Activated CD8-positive, alpha-beta T cell treated with anti-CD3 and anti-CD28 coated beads, Interleukin-2, amount 10 ng/mL, durations not matched to agents 7 days and 5 days (primary cell): ENCODE results near the gene IRF9. TPM values are rescaled to one million over a fixed set of nuclear protein-coding genes. Genes with fewer than 3 reads are reported as not detected.
A peak's percentile ranks its signal among the peaks of the same experiment; 100 is the strongest.

Experiments used
- ATAC-seq: fragments of 150-1000 bp; cut with Tn5 transposase; one replicate; pipeline ENCODE4 v1.10.0; 2021; ENCODE audit warnings: moderate library complexity
- CTCF ChIA-PET: fragments of 350-600 bp; sonication (Branson Sonifier 250); formaldehyde crosslinking; loops from one replicate; lab custom pipeline; 2021; ENCODE audit warnings: antibody characterized with exemption; lab: Charles Lee
- POLR2A ChIA-PET: fragments of 350-600 bp; sonication (Branson Sonifier 250); formaldehyde crosslinking; loops from one replicate; lab custom pipeline; 2021; ENCODE audit warnings: antibody characterized with exemption; lab: Charles Lee
- DNase-seq: peaks from one replicate; pipeline ENCODE4 v3.0.0-alpha.2; 2020
- H3K27ac Mint-ChIP-seq: one replicate; pipeline ENCODE4 v1.8.0; 2021; ENCODE audit warnings: mild to moderate bottlenecking, mixed read lengths
- H3K27me3 Mint-ChIP-seq: one replicate; pipeline ENCODE4 v1.8.0; 2021; ENCODE audit warnings: low read depth, mixed read lengths
- H3K36me3 Mint-ChIP-seq: one replicate; pipeline ENCODE4 v1.8.0; 2021; ENCODE audit warnings: low read depth, mixed read lengths
- H3K4me1 Mint-ChIP-seq: one replicate; pipeline ENCODE4 v1.8.0; 2021; ENCODE audit warnings: low read depth, mixed read lengths
- H3K4me3 Mint-ChIP-seq: one replicate; pipeline ENCODE4 v1.8.0; 2021; ENCODE audit warnings: mild to moderate bottlenecking, mixed read lengths
- H3K9me3 Mint-ChIP-seq: one replicate; pipeline ENCODE4 v1.8.0; 2022; ENCODE audit warnings: mixed read lengths; ENCODE audit not compliant: insufficient read depth
- total RNA-seq, 2 experiments: library from RNA; stranded (reverse); gene quantifications; one replicate each; pipeline ENCODE4 v1.2.3, GENCODE V29; 2021

IRF9 gene
- total RNA-seq, 2 experiments from 2014 or later: 221 to 242 TPM

DNA sequence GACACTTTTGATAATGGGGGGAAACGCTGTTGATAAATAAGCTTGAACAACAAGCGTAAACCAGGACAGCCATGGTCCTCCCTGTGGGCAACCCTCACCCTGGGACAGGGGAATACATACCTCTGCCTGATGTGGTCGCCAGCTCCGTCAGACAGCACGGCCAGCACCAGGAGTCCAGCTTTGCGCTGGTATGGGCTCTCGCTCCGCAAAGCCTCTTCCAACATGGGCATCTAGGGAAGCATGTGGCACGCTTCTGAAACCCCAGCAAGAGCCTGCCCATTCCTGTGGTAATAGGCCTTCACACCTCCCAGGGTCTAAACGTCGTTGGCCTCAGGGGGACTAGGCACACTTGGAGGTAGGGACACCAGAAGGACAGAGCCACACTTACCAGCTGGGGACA lies 24.7 kb downstream of the IRF9 start:
- ATAC-seq (no peak), DNase-seq (no peak)
- ChIA-PET POLR2A (interaction anchor here (0.6 to 4.9 kb wide), 4 partner anchors 10 to 23 kb away, joined by 3 to 85 read pairs (median 20); partner anchors contain the start of genes IRF9, REC8 and TM9SF1), CTCF (interaction anchor here (0.7 to 2.8 kb wide), 2 partner anchors 23 to 25 kb away, joined by 3 to 9 read pairs; partner anchors contain the start of gene IRF9)
- H3K4me3 Mint-ChIP-seq: no peak overlapping the region
- H3K27me3 Mint-ChIP-seq: no peaks in the 10 kb centered on the region
- peaks cover 33% of the 10 kb centered on the region for H3K4me1 Mint-ChIP-seq
- H3K27ac Mint-ChIP-seq: no peak overlapping the region
- peaks cover 39% of the 10 kb centered on the region for H3K36me3 Mint-ChIP-seq
- no peaks in the 10 kb centered on the region for H3K9me3 Mint-ChIP-seq

GRCh38 chr14:24186831-24187538 lies 25.9 kb downstream of the IRF9 start:
- DNase-seq: no peak
- ATAC-seq: no peak
- H3K4me3 Mint-ChIP-seq: peak overlapping the region; percentile 92
- POLR2A ChIA-PET: interaction anchor here (0.9 to 4.9 kb wide), 7 partner anchors 8 to 40 kb away, joined by 3 to 85 read pairs (median 14); partner anchors contain the start of genes CHMP4A, IRF9, MDP1 and PSME2
- CTCF ChIA-PET: interaction anchor here (0.9 to 2.8 kb wide), 5 partner anchors 11 to 130 kb away, joined by 3 to 9 read pairs (median 3); partner anchors contain the start of genes IRF9 and MDP1
- no peaks in the 10 kb centered on the region for H3K9me3 Mint-ChIP-seq
- H3K27ac Mint-ChIP-seq: peak overlapping the region; percentile 68
- peaks cover 41% of the 10 kb centered on the region for H3K36me3 Mint-ChIP-seq
- H3K4me1 Mint-ChIP-seq: peaks cover 37% of the 10 kb centered on the region
- no peaks in the 10 kb centered on the region for H3K27me3 Mint-ChIP-seq

DNA sequence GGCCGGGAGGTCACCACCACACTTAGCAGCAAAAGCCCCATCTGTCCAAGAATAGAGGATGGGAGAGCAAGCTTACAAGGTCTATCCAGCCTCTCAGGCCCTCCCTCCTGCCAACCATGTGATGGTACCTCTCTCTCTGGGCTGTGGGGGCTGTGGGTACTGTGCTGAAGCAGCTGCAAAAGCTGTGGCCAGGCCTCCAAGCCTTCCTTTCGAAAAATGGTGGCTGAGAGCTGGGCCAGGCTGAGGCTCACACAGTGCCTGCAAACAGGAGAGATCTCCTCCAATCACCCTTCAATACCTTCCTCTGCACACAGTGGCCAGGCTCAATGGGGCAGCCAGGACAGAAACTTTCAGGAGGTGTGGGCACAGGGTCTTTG lies 26.5 kb downstream of the IRF9 start:
- POLR2A ChIA-PET: interaction anchor here (0.9 to 4.9 kb wide), 8 partner anchors 8 to 52 kb away, joined by 3 to 85 read pairs (median 14); partner anchors contain the start of genes CHMP4A, IRF9, MDP1 and PSME1
- no peak for ATAC-seq

DNA sequence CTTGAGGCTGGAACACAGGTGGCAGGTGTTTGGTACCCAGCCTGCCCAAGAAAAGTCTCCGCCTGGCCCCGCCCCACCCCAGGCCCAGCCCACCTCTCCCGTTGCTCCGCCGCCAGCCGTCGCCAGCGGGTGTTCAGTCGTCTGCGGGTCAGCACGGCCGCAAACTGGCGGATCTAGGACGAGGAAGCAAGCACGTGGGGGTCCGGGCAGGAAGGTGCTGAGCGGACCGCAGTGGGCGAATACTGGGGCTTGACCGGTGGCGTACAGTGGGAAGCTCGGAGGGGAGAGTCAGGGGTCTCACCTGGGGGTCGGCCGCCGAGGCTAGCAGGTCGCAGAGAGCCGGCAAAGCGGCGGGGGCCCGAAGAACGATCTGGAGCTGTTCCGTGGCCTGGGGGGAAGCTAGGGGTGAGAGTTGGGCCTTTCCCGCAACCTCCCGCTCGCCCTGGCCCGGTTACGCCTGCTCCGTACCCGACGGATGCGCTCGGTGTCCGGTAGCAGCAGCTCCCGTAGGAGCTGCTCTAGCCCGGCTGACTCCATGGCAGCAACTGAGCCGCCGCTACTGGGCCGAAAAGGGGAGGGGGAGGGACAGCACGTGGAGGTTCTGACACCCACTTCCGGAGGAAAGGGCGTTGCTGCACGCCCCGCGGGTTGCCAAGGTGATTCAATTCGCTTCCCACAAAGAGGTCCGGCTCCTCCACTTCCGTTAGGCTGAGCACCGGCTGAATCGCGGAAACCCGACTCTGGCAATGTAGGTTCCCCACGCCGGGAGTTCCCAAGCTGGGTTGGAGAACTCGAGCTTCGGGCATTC lies 27.4 kb downstream of the IRF9 start, which contains the start of gene IPO4:
TSS of gene IPO4 (minus strand) at position 566 of the 808 bp plus-strand sequence. CDS start at position 537, 29 bp downstream.
- POLR2A ChIA-PET: interaction anchor here (0.8 to 4.9 kb wide), 12 partner anchors 9 to 109 kb away, joined by 3 to 85 read pairs (median 6); partner anchors contain the start of genes CHMP4A, IRF9, MDP1 and PCK2
- H3K4me3 Mint-ChIP-seq: peak within 1 kb of the TSS; percentile 92
- peak; percentile 97 for DNase-seq
- H3K27ac Mint-ChIP-seq: peak within 1 kb of the TSS; percentile 87
- H3K9me3 Mint-ChIP-seq: no peaks in the 10 kb centered on the region
- no peaks in the 10 kb centered on the region for H3K27me3 Mint-ChIP-seq
- CTCF ChIA-PET: interaction anchor here (0.6 to 2.2 kb wide), 11 partner anchors 10 to 243 kb away, joined by 3 to 16 read pairs (median 3); partner anchors contain the start of genes CHMP4A, CIDEB, IRF9 and MDP1
- peaks cover 42% of the 10 kb centered on the region for H3K36me3 Mint-ChIP-seq
- ATAC-seq: peak; percentile 84
- H3K4me1 Mint-ChIP-seq: peaks cover 49% of the 10 kb centered on the region

More for the DNA sequence above, 26.5 kb downstream of the IRF9 start:
- Mint-ChIP-seq H3K4me3 (peak overlapping the region; percentile 92), H3K4me1 (peaks cover 42% of the 10 kb centered on the region), H3K27me3 (no peaks in the 10 kb centered on the region), H3K36me3 (peaks cover 43% of the 10 kb centered on the region), H3K27ac (peak overlapping the region; percentile 87), H3K9me3 (no peaks in the 10 kb centered on the region)
- no peak for DNase-seq
- CTCF ChIA-PET: interaction anchor here (0.9 to 2.8 kb wide), 6 partner anchors 9 to 130 kb away, joined by 3 to 9 read pairs (median 3); partner anchors contain the start of genes IRF9 and TINF2

GRCh38 chr14:24189059-24189375 lies 28.0 kb downstream of the IRF9 start:
- Mint-ChIP-seq H3K4me3 (peak overlapping the region; percentile 92), H3K36me3 (peaks cover 43% of the 10 kb centered on the region), H3K27me3 (no peaks in the 10 kb centered on the region), H3K9me3 (no peaks in the 10 kb centered on the region), H3K4me1 (peaks cover 52% of the 10 kb centered on the region), H3K27ac (peak overlapping the region; percentile 87)
- ChIA-PET CTCF (interaction anchor here (0.6 to 2.2 kb wide), 9 partner anchors 25 to 243 kb away, joined by 3 to 16 read pairs (median 4); partner anchors contain the start of genes CHMP4A, CIDEB, IRF9 and MDP1), POLR2A (interaction anchor here (0.6 to 4.9 kb wide), 14 partner anchors 9 to 109 kb away, joined by 3 to 85 read pairs (median 6); partner anchors contain the start of genes CHMP4A, IRF9, MDP1 and PCK2)
- ATAC-seq (no peak), DNase-seq (no peak)

DNA sequence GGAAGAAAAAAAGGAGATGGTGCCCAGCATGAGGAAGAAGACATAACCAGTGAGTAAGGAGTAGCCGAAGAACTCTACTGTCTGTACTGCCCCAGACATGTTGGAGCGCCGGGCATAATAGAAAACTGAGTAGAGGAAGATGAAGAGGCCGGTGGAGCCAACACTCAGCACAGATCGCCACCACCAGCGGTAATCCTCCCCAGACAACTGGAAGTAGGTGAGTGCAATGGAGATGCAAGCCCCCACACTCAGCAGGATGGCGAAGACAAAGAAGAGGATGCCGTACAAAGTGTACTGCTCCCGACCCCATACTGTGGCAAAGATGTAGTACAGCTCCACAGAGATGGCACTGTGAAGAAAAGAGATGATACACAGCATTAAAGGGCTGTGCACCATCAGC lies 28.4 kb downstream of the IRF9 start:
- no peak overlapping the region for H3K4me3 Mint-ChIP-seq
- peaks cover 46% of the 10 kb centered on the region for H3K36me3 Mint-ChIP-seq
- H3K9me3 Mint-ChIP-seq: no peaks in the 10 kb centered on the region
- peak overlapping the region; percentile 61 for H3K27ac Mint-ChIP-seq
- DNase-seq (no peak), ATAC-seq (no peak)
- no peaks in the 10 kb centered on the region for H3K27me3 Mint-ChIP-seq
- ChIA-PET POLR2A (interaction anchor here (0.6 to 4.9 kb wide), 12 partner anchors 10 to 110 kb away, joined by 3 to 85 read pairs (median 4); partner anchors contain the start of genes CHMP4A, IRF9, MDP1 and PSME1), CTCF (interaction anchor here (0.6 to 2.2 kb wide), 8 partner anchors 24 to 242 kb away, joined by 3 to 16 read pairs (median 4); partner anchors contain the start of genes CHMP4A, CIDEB, IRF9 and MDP1)
- H3K4me1 Mint-ChIP-seq: peaks cover 56% of the 10 kb centered on the region

- ATAC-seq (no peak), DNase-seq (no peak)
- H3K4me3 Mint-ChIP-seq: no peak overlapping the region
- ChIA-PET CTCF (interaction anchor here (1.7 kb wide), 1 partner anchor 52 kb away, joined by 3 read pairs; the partner anchor contains the start of gene TINF2), POLR2A (interaction anchor here (1.3 kb wide), 1 partner anchor 25 kb away, joined by 4 read pairs; the partner anchor contains the start of gene MDP1)
- H3K4me1 Mint-ChIP-seq: peaks cover 63% of the 10 kb centered on the region
- no peak overlapping the region for H3K27ac Mint-ChIP-seq
- H3K27me3 Mint-ChIP-seq: no peaks in the 10 kb centered on the region
- H3K9me3 Mint-ChIP-seq: no peaks in the 10 kb centered on the region
- H3K36me3 Mint-ChIP-seq: peaks cover 47% of the 10 kb centered on the region
Observed at GRCh38 chr14:24190416-24190815, 29.4 kb downstream of the IRF9 start.

- ATAC-seq (no peak), DNase-seq (no peak)
- Mint-ChIP-seq H3K27ac (peak overlapping the region; percentile 20), H3K27me3 (no peaks in the 10 kb centered on the region), H3K9me3 (no peaks in the 10 kb centered on the region), H3K4me1 (peaks cover 63% of the 10 kb centered on the region), H3K36me3 (peaks cover 51% of the 10 kb centered on the region), H3K4me3 (peak overlapping the region; percentile 15)
- POLR2A ChIA-PET: interaction anchor here (4.3 kb wide), 1 partner anchor 20 kb away, joined by 87 read pairs; the partner anchor contains the start of genes CHMP4A and MDP1
- CTCF ChIA-PET: no interaction called here
Observed at GRCh38 chr14:24192933-24193332, 31.9 kb downstream of the IRF9 start.

- DNase-seq (no peak), ATAC-seq (no peak)
- H3K9me3 Mint-ChIP-seq: no peaks in the 10 kb centered on the region
- ChIA-PET CTCF (interaction anchor here (0.8 to 3.6 kb wide), 9 partner anchors 19 to 139 kb away, joined by 3 to 24 read pairs (median 4); partner anchors contain the start of genes CHMP4A, CIDEB, EMC9 and IRF9), POLR2A (interaction anchor here (0.6 to 4.3 kb wide), 14 partner anchors 9 to 236 kb away, joined by 3 to 87 read pairs (median 12); partner anchors contain the start of genes CHMP4A, DCAF11, EMC9 and IRF9)
- H3K36me3 Mint-ChIP-seq: peaks cover 56% of the 10 kb centered on the region
- H3K27ac Mint-ChIP-seq: peak overlapping the region; percentile 96
- H3K27me3 Mint-ChIP-seq: no peaks in the 10 kb centered on the region
- H3K4me3 Mint-ChIP-seq: peak overlapping the region; percentile 88
- peaks cover 61% of the 10 kb centered on the region for H3K4me1 Mint-ChIP-seq
Observed at GRCh38 chr14:24194186-24194872, 33.3 kb downstream of the IRF9 start.

DNA sequence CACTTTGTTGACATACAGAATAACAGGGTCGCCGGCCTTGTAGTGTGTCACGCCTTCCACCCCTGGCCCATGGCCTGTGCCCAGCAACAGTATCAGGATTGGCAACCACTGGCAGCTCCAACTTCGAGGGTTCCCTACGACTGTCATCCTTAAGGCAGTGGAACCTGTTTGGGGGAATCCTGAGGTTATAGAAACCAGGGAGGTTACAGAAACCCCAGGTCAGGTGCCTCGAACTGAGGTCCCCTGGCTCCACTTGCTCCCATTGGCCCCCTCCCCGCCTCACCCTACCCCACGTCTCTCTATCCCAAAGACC lies 33.8 kb downstream of the IRF9 start:
- peaks cover 61% of the 10 kb centered on the region for H3K36me3 Mint-ChIP-seq
- CTCF ChIA-PET: interaction anchor here (0.8 to 3.6 kb wide), 10 partner anchors 18 to 139 kb away, joined by 3 to 24 read pairs (median 4); partner anchors contain the start of genes CHMP4A, EMC9, IRF9 and MDP1
- no peaks in the 10 kb centered on the region for H3K9me3 Mint-ChIP-seq
- ATAC-seq (no peak), DNase-seq (no peak)
- H3K27ac Mint-ChIP-seq: peak overlapping the region; percentile 96
- POLR2A ChIA-PET: interaction anchor here (1.0 to 4.3 kb wide), 14 partner anchors 9 to 236 kb away, joined by 3 to 87 read pairs (median 12); partner anchors contain the start of genes CHMP4A, DCAF11, EMC9 and IRF9
- peaks cover 62% of the 10 kb centered on the region for H3K4me1 Mint-ChIP-seq
- no peaks in the 10 kb centered on the region for H3K27me3 Mint-ChIP-seq
- peak overlapping the region; percentile 88 for H3K4me3 Mint-ChIP-seq
